Loucy (cell line): ENCODE results near the gene MICAL3.

ENCODE experiments used
- CTCF ChIP-seq: fragments of 200-600 bp; sonication (generic); conservative IDR thresholded peaks from 2 replicates; pipeline ENCODE4 v1.5.1; 2014; ENCODE audit warnings: mild to moderate bottlenecking, antibody characterized with exemption, low read length
- EZH2phosphoT487 ChIP-seq: fragments of 200-600 bp; IDR thresholded peaks from 2 replicates; pipeline ENCODE4 v1.6.1; 2018; ENCODE audit warnings: antibody characterized with exemption, mild to moderate bottlenecking, moderate library complexity, borderline replicate concordance

GRCh38 chr22:17952273-17952801, 72.0 kb downstream of the MICAL3 start:
- no peak for TF ChIP-seq CTCF
- TF ChIP-seq EZH2phosphoT487, result no peak
